Mesendoderm (in vitro differentiated cells): Measurements from ENCODE around the gene BPGM.
A peak's percentile ranks its signal among the peaks of the same experiment; 100 is the strongest.

Experiments used
- DNase-seq: peaks from one replicate; pipeline ENCODE4 v3.0.0; 2013
- H2AK5ac ChIP-seq: 2 replicates; pipeline ENCODE4 v1.6.1; 2013; ENCODE audit warnings: low read length, inconsistent platforms
- H2BK120ac ChIP-seq: 2 replicates; pipeline ENCODE4 v1.6.1; 2013; ENCODE audit warnings: low read depth, mild to moderate bottlenecking, low read length, moderate library complexity, mixed read lengths
- H2BK15ac ChIP-seq: replicated peaks from 2 replicates; pipeline ENCODE4 v1.6.1; 2013; ENCODE audit warnings: low read depth, mild to moderate bottlenecking, moderate library complexity
- H2BK5ac ChIP-seq: 2 replicates; pipeline ENCODE4 v1.6.1; 2013; ENCODE audit warnings: low read length, inconsistent platforms
- H3K18ac ChIP-seq: 2 replicates; pipeline ENCODE4 v1.6.1; 2013; ENCODE audit warnings: mild to moderate bottlenecking, low read length, mixed read lengths
- H3K23ac ChIP-seq: one replicate; pipeline ENCODE4 v1.6.1; 2013; ENCODE audit warnings: low read length
- H3K27ac ChIP-seq: 2 replicates; pipeline ENCODE4 v1.5.1; 2013; ENCODE audit warnings: low read depth, mild to moderate bottlenecking, inconsistent platforms, low read length, moderate library complexity
- H3K27me3 ChIP-seq: 2 replicates; pipeline ENCODE4 v1.6.1; 2013; ENCODE audit warnings: low read length, control low read depth, mild to moderate bottlenecking, inconsistent platforms; ENCODE audit not compliant: insufficient read depth, poor library complexity
- H3K36me3 ChIP-seq: 2 replicates; pipeline ENCODE4 v1.6.1; 2013; ENCODE audit warnings: low read length, inconsistent platforms; ENCODE audit not compliant: control insufficient read depth, insufficient read depth
- H3K4ac ChIP-seq: one replicate; pipeline ENCODE4 v1.6.1; 2013; ENCODE audit warnings: low read depth, mild to moderate bottlenecking, low read length, moderate library complexity
- H3K4me1 ChIP-seq: 2 replicates; pipeline ENCODE4 v1.6.1; 2013; ENCODE audit warnings: low read depth, low read length, inconsistent platforms; ENCODE audit not compliant: control insufficient read depth
- H3K4me2 ChIP-seq: 2 replicates; pipeline ENCODE4 v1.6.1; 2013; ENCODE audit warnings: low read length
- H3K4me3 ChIP-seq: 2 replicates; pipeline ENCODE4 v1.5.1; 2013; ENCODE audit warnings: mild to moderate bottlenecking, low read length
- H3K56ac ChIP-seq: one replicate; pipeline ENCODE4 v1.6.1; 2013; ENCODE audit warnings: low read length
- H3K79me1 ChIP-seq: 2 replicates; pipeline ENCODE4 v1.6.1; 2013; ENCODE audit warnings: low read length, inconsistent platforms
- H3K79me2 ChIP-seq: 2 replicates; pipeline ENCODE4 v1.6.1; 2013; ENCODE audit warnings: mild to moderate bottlenecking, low read length; ENCODE audit not compliant: control insufficient read depth, insufficient read depth
- H3K9ac ChIP-seq: 2 replicates; pipeline ENCODE4 v1.6.1; 2013; ENCODE audit warnings: low read length, inconsistent platforms
- H4K5ac ChIP-seq: one replicate; pipeline ENCODE4 v1.6.1; 2013; ENCODE audit warnings: low read length
- H4K8ac ChIP-seq: one replicate; pipeline ENCODE4 v1.6.1; 2013; ENCODE audit warnings: low read depth, mild to moderate bottlenecking, control low read depth, low read length, moderate library complexity
- WGBS: extraction: QIAGEN DNeasy Blood & Tissue Kit; methylation state at CpG from one replicate; pipeline ENCODE4 v1.1.7; 2013; ENCODE audit warnings: low lambda C conversion rate, missing lambda C conversion rate; ENCODE audit not compliant: insufficient coverage; ENCODE audit errors: extremely low coverage; 5-methylcytosine and 5-hydroxymethylcytosine counted together

The BPGM gene

DNA sequence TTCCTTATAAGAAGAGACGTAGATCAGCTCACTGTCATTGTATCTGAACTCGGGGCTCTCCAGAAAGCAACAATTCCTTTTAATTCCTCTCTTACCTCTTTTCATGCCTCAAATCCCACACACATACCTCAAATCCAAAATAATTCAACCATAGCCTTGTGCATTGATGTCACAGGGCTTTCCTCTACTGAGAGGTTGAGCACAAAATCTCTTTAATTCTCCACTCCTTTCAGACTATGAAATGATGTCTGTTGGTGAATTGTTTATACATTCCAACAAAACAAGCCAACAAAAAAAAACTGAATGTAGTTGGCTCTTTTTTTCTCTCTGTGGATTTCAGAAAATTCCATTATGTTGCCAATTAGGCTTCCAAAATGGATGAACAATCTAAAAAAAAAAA, 53.2 kb downstream of the BPGM start:
- Histone ChIP-seq H3K23ac (no peak overlapping the region), H2BK15ac (no peak overlapping the region), H3K27me3 (no peaks in the 10 kb centered on the region), H3K36me3 (no peaks in the 10 kb centered on the region), H3K4me1 (no peaks in the 10 kb centered on the region), H3K4me3 (no peak overlapping the region), H3K27ac (no peak overlapping the region), H3K56ac (no peak overlapping the region), H3K79me2 (no peaks in the 10 kb centered on the region), H3K4me2 (no peak overlapping the region), H2AK5ac (no peak overlapping the region), H4K5ac (no peak overlapping the region), H2BK5ac (no peak overlapping the region), H3K79me1 (no peaks in the 10 kb centered on the region), H3K18ac (no peak overlapping the region), H2BK120ac (no peak overlapping the region), H3K9ac (no peak overlapping the region), H4K8ac (no peak overlapping the region), H3K4ac (no peak overlapping the region)
- no peak for DNase-seq
- WGBS: no CpG with 5 or more reads among the region's 2 CpGs

GRCh38 chr7:134701272-134701671, 54.6 kb downstream of the BPGM start:
- no peak overlapping the region for H2BK5ac ChIP-seq
- no peak overlapping the region for H4K5ac ChIP-seq
- no peak overlapping the region for H3K4me2 ChIP-seq
- no peak overlapping the region for H3K4ac ChIP-seq
- no peak overlapping the region for H2BK15ac ChIP-seq
- H3K4me1 ChIP-seq: no peaks in the 10 kb centered on the region
- no peak overlapping the region for H3K9ac ChIP-seq
- H3K27me3 ChIP-seq: no peaks in the 10 kb centered on the region
- H3K27ac ChIP-seq: no peak overlapping the region
- DNase-seq: peak; percentile 68
- H3K56ac ChIP-seq: no peak overlapping the region
- WGBS: no CpG with 5 or more reads among the region's 2 CpGs
- no peak overlapping the region for H4K8ac ChIP-seq
- H3K23ac ChIP-seq: no peak overlapping the region
- no peak overlapping the region for H3K4me3 ChIP-seq
- H3K18ac ChIP-seq: no peak overlapping the region
- no peak overlapping the region for H2AK5ac ChIP-seq
- no peak overlapping the region for H2BK120ac ChIP-seq
- H3K36me3 ChIP-seq: no peaks in the 10 kb centered on the region
- no peaks in the 10 kb centered on the region for H3K79me2 ChIP-seq
- no peaks in the 10 kb centered on the region for H3K79me1 ChIP-seq

GRCh38 chr7:134702366-134703240, 56.0 kb downstream of the BPGM start:
- Histone ChIP-seq H2BK15ac (no peak overlapping the region), H3K23ac (no peak overlapping the region), H3K4me3 (no peak overlapping the region), H3K4me2 (no peak overlapping the region), H3K4ac (no peak overlapping the region), H3K56ac (no peak overlapping the region), H4K8ac (no peak overlapping the region), H3K18ac (no peak overlapping the region), H3K4me1 (no peaks in the 10 kb centered on the region), H3K27ac (no peak overlapping the region), H2BK120ac (no peak overlapping the region), H3K27me3 (no peaks in the 10 kb centered on the region), H4K5ac (no peak overlapping the region), H2AK5ac (no peak overlapping the region), H3K79me2 (no peaks in the 10 kb centered on the region), H2BK5ac (no peak overlapping the region), H3K36me3 (no peaks in the 10 kb centered on the region), H3K79me1 (no peaks in the 10 kb centered on the region), H3K9ac (no peak overlapping the region)
- WGBS: no CpG with 5 or more reads among the region's 10 CpGs
- no peak for DNase-seq

DNA sequence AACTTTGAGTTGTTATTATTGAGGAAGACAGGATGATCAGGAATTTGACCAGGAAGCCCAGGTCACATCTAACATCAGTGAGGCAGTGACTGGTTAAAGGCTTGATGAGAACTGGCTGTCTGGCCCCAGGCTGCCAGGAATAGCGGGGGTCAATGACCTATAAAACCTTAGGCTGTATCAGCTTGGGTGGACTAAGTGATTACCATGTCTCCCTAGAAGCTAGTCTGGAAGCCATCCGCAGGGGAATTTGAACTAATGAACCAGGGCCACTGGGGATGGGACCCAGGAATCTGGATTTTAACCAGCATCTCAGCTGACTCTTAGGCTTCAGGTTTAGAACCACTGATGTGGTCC, 56.6 kb downstream of the BPGM start:
- no peak overlapping the region for H3K56ac ChIP-seq
- no peak overlapping the region for H2BK15ac ChIP-seq
- no peak overlapping the region for H3K23ac ChIP-seq
- no peak overlapping the region for H3K9ac ChIP-seq
- no peak overlapping the region for H3K4ac ChIP-seq
- no peak overlapping the region for H3K27ac ChIP-seq
- H3K4me3 ChIP-seq: no peak overlapping the region
- H3K79me1 ChIP-seq: no peaks in the 10 kb centered on the region
- no CpG with 5 or more reads among the region's 2 CpGs for WGBS
- H3K4me1 ChIP-seq: no peaks in the 10 kb centered on the region
- no peak overlapping the region for H4K5ac ChIP-seq
- DNase-seq: peak; percentile 23
- H2BK5ac ChIP-seq: no peak overlapping the region
- no peak overlapping the region for H2BK120ac ChIP-seq
- H4K8ac ChIP-seq: no peak overlapping the region
- no peaks in the 10 kb centered on the region for H3K79me2 ChIP-seq
- peak overlapping the region; percentile 24 for H3K18ac ChIP-seq
- no peak overlapping the region for H3K4me2 ChIP-seq
- no peaks in the 10 kb centered on the region for H3K36me3 ChIP-seq
- no peaks in the 10 kb centered on the region for H3K27me3 ChIP-seq
- no peak overlapping the region for H2AK5ac ChIP-seq

- no peak overlapping the region for H3K56ac ChIP-seq
- no CpG with 5 or more reads among the region's 6 CpGs for WGBS
These were observed 57.1 kb downstream of the BPGM start for GRCh38 chr7:134703782-134704181.

GRCh38 chr7:134704827-134705226, 58.2 kb downstream of the BPGM start:
- no peak overlapping the region for H3K4me2 ChIP-seq
- H3K79me1 ChIP-seq: no peaks in the 10 kb centered on the region
- WGBS: no CpG with 5 or more reads among the region's 5 CpGs
- no peak for DNase-seq
- H3K27me3 ChIP-seq: no peaks in the 10 kb centered on the region
- no peaks in the 10 kb centered on the region for H3K36me3 ChIP-seq
- H3K4ac ChIP-seq: no peak overlapping the region
- H3K9ac ChIP-seq: no peak overlapping the region
- no peak overlapping the region for H2BK5ac ChIP-seq
- no peak overlapping the region for H3K18ac ChIP-seq
- no peak overlapping the region for H4K5ac ChIP-seq
- H3K4me1 ChIP-seq: no peaks in the 10 kb centered on the region
- no peak overlapping the region for H4K8ac ChIP-seq
- no peaks in the 10 kb centered on the region for H3K79me2 ChIP-seq
- H2BK120ac ChIP-seq: no peak overlapping the region
- no peak overlapping the region for H3K56ac ChIP-seq
- no peak overlapping the region for H3K23ac ChIP-seq
- H2AK5ac ChIP-seq: no peak overlapping the region
- H3K4me3 ChIP-seq: no peak overlapping the region
- no peak overlapping the region for H3K27ac ChIP-seq
- H2BK15ac ChIP-seq: no peak overlapping the region

More at GRCh38 chr7:134703782-134704181, 57.1 kb downstream of the BPGM start:
- no peak overlapping the region for H4K8ac ChIP-seq
- no peak overlapping the region for H3K4me3 ChIP-seq
- no peaks in the 10 kb centered on the region for H3K79me2 ChIP-seq
- no peak overlapping the region for H2BK15ac ChIP-seq
- H3K27me3 ChIP-seq: no peaks in the 10 kb centered on the region
- H3K4ac ChIP-seq: no peak overlapping the region
- no peaks in the 10 kb centered on the region for H3K4me1 ChIP-seq
- no peak overlapping the region for H2BK5ac ChIP-seq
- H3K23ac ChIP-seq: no peak overlapping the region
- DNase-seq: peak; percentile 56
- H4K5ac ChIP-seq: peak overlapping the region; percentile 47
- no peaks in the 10 kb centered on the region for H3K36me3 ChIP-seq
- no peaks in the 10 kb centered on the region for H3K79me1 ChIP-seq
- no peak overlapping the region for H2BK120ac ChIP-seq
- H2AK5ac ChIP-seq: no peak overlapping the region
- no peak overlapping the region for H3K9ac ChIP-seq
- H3K18ac ChIP-seq: peak overlapping the region; percentile 24
- H3K4me2 ChIP-seq: no peak overlapping the region
- no peak overlapping the region for H3K27ac ChIP-seq
